ENCODE measurements around the gene TP53RK.

The TP53RK gene

DNA sequence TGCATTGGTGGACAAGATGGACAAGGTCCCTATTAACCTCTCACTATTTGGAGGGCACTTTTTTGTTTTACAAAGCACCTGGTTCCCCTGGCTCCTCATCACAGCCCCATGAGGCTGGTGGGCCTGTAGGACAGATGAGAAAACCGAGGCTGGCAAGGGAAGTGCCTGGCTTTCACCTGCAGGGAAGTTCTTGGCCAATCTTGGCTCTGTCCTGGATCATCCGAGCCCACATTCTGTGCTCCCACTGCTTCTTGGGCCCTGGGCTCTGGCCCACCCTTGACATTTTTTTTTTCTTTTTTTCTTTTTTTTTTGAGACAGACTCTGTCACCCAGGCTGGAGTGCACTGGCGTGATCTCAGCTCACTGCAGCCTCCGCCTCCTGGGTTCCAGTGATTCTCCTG lies 52.7 kb downstream of the TP53RK start:
- no peak overlapping the region for H3K27ac ChIP-seq
- TF ChIP-seq, protein P1, sequence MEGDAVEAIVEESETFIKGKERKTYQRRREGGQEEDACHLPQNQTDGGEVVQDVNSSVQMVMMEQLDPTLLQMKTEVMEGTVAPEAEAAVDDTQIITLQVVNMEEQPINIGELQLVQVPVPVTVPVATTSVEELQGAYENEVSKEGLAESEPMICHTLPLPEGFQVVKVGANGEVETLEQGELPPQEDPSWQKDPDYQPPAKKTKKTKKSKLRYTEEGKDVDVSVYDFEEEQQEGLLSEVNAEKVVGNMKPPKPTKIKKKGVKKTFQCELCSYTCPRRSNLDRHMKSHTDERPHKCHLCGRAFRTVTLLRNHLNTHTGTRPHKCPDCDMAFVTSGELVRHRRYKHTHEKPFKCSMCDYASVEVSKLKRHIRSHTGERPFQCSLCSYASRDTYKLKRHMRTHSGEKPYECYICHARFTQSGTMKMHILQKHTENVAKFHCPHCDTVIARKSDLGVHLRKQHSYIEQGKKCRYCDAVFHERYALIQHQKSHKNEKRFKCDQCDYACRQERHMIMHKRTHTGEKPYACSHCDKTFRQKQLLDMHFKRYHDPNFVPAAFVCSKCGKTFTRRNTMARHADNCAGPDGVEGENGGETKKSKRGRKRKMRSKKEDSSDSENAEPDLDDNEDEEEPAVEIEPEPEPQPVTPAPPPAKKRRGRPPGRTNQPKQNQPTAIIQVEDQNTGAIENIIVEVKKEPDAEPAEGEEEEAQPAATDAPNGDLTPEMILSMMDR (conservative IDR thresholded peaks at IDR 0.05) = no peak

DNA sequence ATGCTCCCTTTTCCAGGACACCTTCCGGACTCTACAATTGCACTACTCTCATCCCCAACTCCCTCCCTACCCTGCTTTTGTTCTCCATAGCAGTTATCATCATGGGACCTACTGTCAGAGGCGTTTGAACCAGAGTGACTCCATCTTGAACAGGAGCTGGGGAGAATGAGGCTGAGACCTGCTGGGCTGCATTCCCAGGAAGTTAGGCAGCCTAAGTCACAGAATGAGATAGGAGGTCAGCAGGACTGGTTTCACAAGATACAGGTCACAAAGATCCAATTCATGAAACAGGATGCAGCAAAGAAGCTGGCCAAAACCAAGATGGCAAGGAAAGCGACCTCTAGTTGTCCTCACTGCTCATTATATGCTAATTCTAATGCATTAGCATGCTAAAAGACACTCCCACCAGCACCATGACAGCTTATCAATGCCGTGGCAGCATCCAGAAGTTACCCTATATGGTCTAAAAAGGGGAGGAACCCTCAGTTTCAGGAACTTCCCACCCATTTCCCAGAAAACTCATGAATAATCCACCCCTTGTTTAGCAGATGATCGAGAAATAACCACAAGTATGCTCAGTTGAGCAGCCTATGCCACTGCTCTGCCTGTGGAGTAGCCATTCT lies 53.6 kb downstream of the TP53RK start:
- TF ChIP-seq, protein P1 (conservative IDR thresholded peaks at IDR 0.05) = no peak
- no peak overlapping the region for H3K27ac ChIP-seq

DNA sequence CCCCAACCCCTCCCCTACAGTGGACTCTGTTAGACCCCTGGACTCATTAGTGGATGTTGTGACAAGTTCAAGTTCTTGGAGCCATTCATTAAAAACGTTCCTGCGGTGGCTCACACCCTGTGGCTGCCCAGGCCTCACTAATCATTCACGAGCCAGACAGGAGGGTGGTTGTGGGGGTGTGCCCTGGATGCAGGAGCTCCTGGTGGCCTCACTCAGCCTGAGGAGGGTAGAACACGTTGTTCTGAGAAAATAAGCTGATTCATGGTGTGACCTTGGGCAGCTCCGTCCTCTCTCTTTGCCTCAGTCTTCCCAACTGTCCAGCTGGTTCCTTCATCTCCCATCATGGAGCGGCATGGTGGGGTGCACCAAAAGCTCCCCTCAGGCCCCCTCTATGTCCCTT lies 54.7 kb downstream of the TP53RK start:
- H3K27ac ChIP-seq = no peak overlapping the region
- TF ChIP-seq, protein P1 (conservative IDR thresholded peaks at IDR 0.05) = no peak

All from VCaP (cell line).